Pancreas (tissue), 10 donors: ENCODE data around the gene API5. TPM values are rescaled to one million over a fixed set of nuclear protein-coding genes. Genes with fewer than 3 reads are reported as not detected.

ENCODE experiments used
- ATAC-seq, 4 donors: fragments of 200-7000 bp; cut with Tn5 transposase; one replicate each; pipeline versions ENCODE4 v1.8.0 to v1.9.1; 2020; ENCODE audit warnings: mild to moderate bottlenecking in 4 of 4, moderate library complexity in 4 of 4
- DNase-seq, 6 donors: peaks; one replicate each; pipeline ENCODE4 v3.0.0-alpha.2; 2020
- FAIRE-seq: peaks from 2 replicates; lab custom pipeline; 2012; peaks lifted over from hg19 to GRCh38; lab: Jason Lieb, UNC
- H3K27ac ChIP-seq, 4 donors: fragments of 200-600 bp; sonication (generic); 1 replicate in 3 of 4; 2 replicates in 1 of 4; pipeline versions ENCODE4 v1.5.0 to v1.8.0; 2020
- H3K27me3 ChIP-seq, 4 donors: fragments of 200-600 bp; one replicate each; pipeline ENCODE4 v1.8.0; 2021
- H3K36me3 ChIP-seq, 3 donors: fragments of 200-600 bp; sonication (generic) in 1 of 3; one replicate each; pipeline versions ENCODE4 v1.5.0 to v1.8.0; 2020 to 2021
- H3K4me1 ChIP-seq, 3 donors: fragments of 200-600 bp; one replicate each; pipeline ENCODE4 v1.8.0; 2021
- H3K4me3 ChIP-seq, 4 donors: fragments of 200-600 bp; sonication (generic) in 2 of 4; one replicate each; pipeline versions ENCODE4 v1.5.0 to v1.8.0; 2020 to 2021
- H3K9me3 ChIP-seq, 4 donors: fragments of 200-600 bp; one replicate each; pipeline ENCODE4 v1.8.0; 2021
- WGBS, 2 donors: extraction: QIAGEN DNeasy Blood & Tissue Kit; methylation state at CpG; one replicate each; pipeline ENCODE4 v1.1.7; 2013; 5-methylcytosine and 5-hydroxymethylcytosine counted together
- intact Hi-C, 3 donors: fragments of 100-400 bp; cut with DNase I; formaldehyde crosslinking; loops; one replicate each; pipeline versions ENCODE4 v1.11.1 to v1.14.2; 2022
- polyA plus RNA-seq, 2 donors: library from polyadenylated mRNA; stranded (reverse); fragments of 200-250 nt; gene quantifications; one replicate each; pipeline ENCODE4 v1.2.3, GENCODE V29; 2013
- total RNA-seq, 6 donors: library from RNA; stranded (reverse); fragmentation: NEBNext Ultra II Directional in 4 of 6; extraction: Animal tissue kit (Norgen Biotek cat#: 25700) in 4 of 6; gene quantifications; one replicate each; pipeline versions ENCODE4 v1.2.1 to v1.2.4, GENCODE V29; 2021 to 2023
- TF ChIP-seq, protein P1 (sequence below), 4 donors: fragments of 200-600 bp; sonication (generic) in 3 of 4; IDR thresholded peaks; one replicate each; pipeline versions ENCODE4 v1.5.0 to v1.8.0; 2021; ENCODE audit warnings: antibody characterized with exemption in 4 of 4
- donor health status: healthy with polysubstance abuse.
- donor health status: DM: no; HTN: no; CAD: no; lungs with moderate emphysema.
- donor health status: DM: no; HTN: no; CAD: no.
- donor health status: control.
- donor health status: control.
- donor health status: Bipolar disorder and iron deficiency.
- donor health status: DM: yes; HTN: yes; CAD: no.
- donor health status: DM: no; HTN: no; CAD: no.
- donor health status: DM: no; HTN: no; CAD: no.
- donor health status: DM: yes; HTN: yes; CAD: no.

Gene API5
- total RNA-seq (10 to 100 TPM; 33.3 to 52.0 (median 45.9) TPM), polyA plus RNA-seq (10 to 100 TPM; 16.3 to 31.6 TPM)

GRCh38 chr11:43311791-43312607 lies at the start of gene API5:
Gene API5 (plus strand): TSS chr11:43311996. CDS start chr11:43312128, 132 bp downstream.
- intact Hi-C loops = no loop called here
- TF ChIP-seq, protein P1, sequence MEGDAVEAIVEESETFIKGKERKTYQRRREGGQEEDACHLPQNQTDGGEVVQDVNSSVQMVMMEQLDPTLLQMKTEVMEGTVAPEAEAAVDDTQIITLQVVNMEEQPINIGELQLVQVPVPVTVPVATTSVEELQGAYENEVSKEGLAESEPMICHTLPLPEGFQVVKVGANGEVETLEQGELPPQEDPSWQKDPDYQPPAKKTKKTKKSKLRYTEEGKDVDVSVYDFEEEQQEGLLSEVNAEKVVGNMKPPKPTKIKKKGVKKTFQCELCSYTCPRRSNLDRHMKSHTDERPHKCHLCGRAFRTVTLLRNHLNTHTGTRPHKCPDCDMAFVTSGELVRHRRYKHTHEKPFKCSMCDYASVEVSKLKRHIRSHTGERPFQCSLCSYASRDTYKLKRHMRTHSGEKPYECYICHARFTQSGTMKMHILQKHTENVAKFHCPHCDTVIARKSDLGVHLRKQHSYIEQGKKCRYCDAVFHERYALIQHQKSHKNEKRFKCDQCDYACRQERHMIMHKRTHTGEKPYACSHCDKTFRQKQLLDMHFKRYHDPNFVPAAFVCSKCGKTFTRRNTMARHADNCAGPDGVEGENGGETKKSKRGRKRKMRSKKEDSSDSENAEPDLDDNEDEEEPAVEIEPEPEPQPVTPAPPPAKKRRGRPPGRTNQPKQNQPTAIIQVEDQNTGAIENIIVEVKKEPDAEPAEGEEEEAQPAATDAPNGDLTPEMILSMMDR (IDR thresholded peaks at IDR 0.05) = peak; percentile 35 to 64 (median 49)
- DNase-seq (peak; percentile 88 to 94 (median 90)), FAIRE-seq (peak; percentile 26), ATAC-seq (peak; percentile 99 to 100 (median 100))
- Histone ChIP-seq H3K4me3 (peak within 1 kb of the TSS; percentile 52 to 93 (median 74)), H3K36me3 (no peaks in the 10 kb centered on the region), H3K4me1 (peaks cover 17 to 26% (median 24%) of the 10 kb centered on the region in 3 donors), H3K9me3 (no peaks in the 10 kb centered on the region), H3K27ac (peak within 1 kb of the TSS; percentile 22 to 82 (median 71)), H3K27me3 (no peaks in the 10 kb centered on the region)
- WGBS, 2 donors = 0 to 1% methylated on average over 60 of the region's 60 CpGs

DNA sequence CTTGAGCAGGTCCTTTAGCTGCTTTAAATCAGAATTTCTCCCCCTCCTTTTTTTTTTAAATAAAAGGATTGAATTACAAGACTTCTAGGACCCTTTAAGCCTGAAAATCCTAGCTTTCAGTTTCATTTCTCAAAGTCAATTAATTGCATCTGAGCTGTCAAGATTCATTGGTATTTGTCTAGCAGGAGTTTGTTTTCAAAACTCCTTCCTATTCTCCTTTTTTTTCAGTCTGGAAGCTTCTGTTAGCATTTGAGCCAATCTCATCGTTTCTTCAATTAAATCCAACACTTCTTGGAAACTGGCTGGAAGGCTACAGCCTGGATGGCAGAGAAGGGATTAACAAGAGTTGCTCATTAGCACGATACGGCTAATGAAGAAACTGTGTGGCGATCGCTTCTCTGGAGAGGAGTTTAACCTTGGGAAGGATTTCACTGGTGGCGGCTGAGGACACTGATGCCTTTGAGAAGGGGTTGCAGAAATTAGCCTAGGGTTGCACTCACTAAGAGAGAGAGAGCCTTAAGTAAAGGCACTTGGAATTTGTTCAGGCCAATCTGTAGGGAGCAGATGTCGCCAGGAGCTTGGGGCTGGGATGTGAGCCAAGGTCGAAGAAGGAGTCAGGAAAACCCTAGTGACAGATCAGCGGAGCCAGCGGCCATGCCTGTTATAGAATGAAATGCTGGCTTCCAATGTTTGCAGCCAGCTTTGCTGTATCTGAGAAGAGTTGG lies 43.8 kb upstream of the API5 start:
- 44 to 45% methylated on average over 10 of the region's 10 CpGs for WGBS, 2 donors
- Histone ChIP-seq H3K36me3 (no peaks in the 10 kb centered on the region), H3K4me1 (no peaks in the 10 kb centered on the region), H3K27me3 (no peaks in the 10 kb centered on the region), H3K4me3 (no peak overlapping the region), H3K9me3 (no peaks in the 10 kb centered on the region), H3K27ac (no peak overlapping the region)
- FAIRE-seq = no peak
- intact Hi-C loops = no loop called here
- ATAC-seq = peak; percentile 65 to 79 (median 70)
- DNase-seq = peak in 5 of 6 donors; percentile 21 to 75 (median 57)
- TF ChIP-seq, protein P1 (IDR thresholded peaks at IDR 0.05) = no peak

DNA sequence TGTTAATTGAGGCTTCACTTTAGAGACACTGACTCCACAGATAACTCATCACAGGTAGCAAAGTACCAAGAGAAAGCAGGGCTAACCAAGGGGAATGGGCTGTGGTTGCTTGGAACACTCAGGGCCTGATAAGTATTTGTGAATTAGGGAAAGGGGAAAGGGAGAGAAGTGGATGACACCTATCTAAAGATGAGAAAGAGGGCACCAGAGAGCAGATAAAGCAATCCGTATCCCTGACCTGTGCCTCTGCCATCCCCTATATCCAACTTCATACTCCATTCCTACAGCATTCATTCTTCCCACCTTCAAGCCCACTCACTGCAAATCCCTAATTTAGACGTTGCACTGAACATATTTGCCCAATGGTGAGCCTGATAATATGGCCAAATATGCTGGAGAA lies 43.0 kb upstream of the API5 start:
- Histone ChIP-seq H3K9me3 (no peaks in the 10 kb centered on the region), H3K36me3 (no peaks in the 10 kb centered on the region), H3K4me1 (no peaks in the 10 kb centered on the region), H3K4me3 (no peak overlapping the region), H3K27me3 (no peaks in the 10 kb centered on the region), H3K27ac (no peak overlapping the region)
- WGBS, 2 donors = 37 to 40% methylated on average over 2 of the region's 2 CpGs
- no peak for ATAC-seq
- no peak for DNase-seq
- intact Hi-C loops = no loop called here
- TF ChIP-seq, protein P1 (IDR thresholded peaks at IDR 0.05) = no peak
- no peak for FAIRE-seq

GRCh38 chr11:43269254-43269918 lies 42.4 kb upstream of the API5 start:
- H3K4me3 ChIP-seq = no peak overlapping the region
- no peaks in the 10 kb centered on the region for H3K36me3 ChIP-seq
- no peaks in the 10 kb centered on the region for H3K9me3 ChIP-seq
- intact Hi-C loops = no loop called here
- TF ChIP-seq, protein P1 (IDR thresholded peaks at IDR 0.05) = no peak
- no peaks in the 10 kb centered on the region for H3K27me3 ChIP-seq
- no peaks in the 10 kb centered on the region for H3K4me1 ChIP-seq
- 60 to 63% methylated on average over 15 of the region's 15 CpGs for WGBS, 2 donors
- ATAC-seq (no peak), FAIRE-seq (no peak), DNase-seq (no peak)
- H3K27ac ChIP-seq = no peak overlapping the region
